GM18498 (cell line): ENCODE results near the gene MGAT4A.
A peak's percentile ranks its signal among the peaks of the same experiment; 100 is the strongest.
"Not testable (repeated sequence)": the region's sequence is repeated elsewhere in the genome, so short reads cannot be mapped to it uniquely, and the experiment has no call there.

Experiments used
- ATAC-seq: cut with Tn5 transposase; IDR thresholded peaks from one replicate; pipeline ENCODE4 v1.9.1; 2021; ENCODE audit warnings: mild to moderate bottlenecking, moderate library complexity; ENCODE audit not compliant: unreplicated experiment

MGAT4A gene

DNA sequence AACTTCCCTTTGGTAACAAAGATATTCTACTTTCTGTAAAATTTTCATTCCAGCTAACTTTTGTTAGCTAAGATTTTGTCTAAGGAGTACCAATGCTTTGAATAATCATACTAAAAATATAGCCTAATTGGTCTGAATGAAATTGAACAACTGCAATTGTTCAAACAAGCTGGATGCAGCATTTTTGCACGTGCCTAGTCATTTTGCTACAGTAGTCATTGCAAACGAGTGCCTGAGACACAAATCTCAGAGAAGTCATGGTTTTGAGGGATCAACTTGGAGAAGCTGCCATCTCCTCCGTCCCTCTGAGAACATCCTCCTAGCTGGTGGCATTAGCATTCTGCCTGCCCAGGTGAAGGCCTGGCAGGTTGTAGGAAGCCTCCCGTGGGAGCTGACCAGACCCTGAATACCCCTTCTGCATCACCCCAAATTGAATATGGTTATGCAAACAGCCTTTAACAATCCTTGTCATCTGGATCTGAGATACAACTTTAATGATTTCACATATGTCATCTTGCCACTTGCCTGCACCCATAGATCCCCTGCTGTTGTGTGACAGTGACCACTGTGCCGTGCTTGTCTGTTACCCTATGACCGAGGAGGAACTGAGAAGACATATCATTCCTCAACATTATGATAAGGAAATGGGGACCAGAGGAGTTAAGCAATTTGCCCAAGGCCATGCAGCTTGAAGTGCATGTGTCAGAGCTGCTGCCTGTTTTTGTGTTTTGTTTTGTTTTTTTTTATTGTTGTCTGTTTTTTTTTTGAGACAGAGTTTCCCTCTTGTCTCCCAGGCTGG lies 29.1 kb upstream of the MGAT4A start:
- no peak for ATAC-seq

DNA sequence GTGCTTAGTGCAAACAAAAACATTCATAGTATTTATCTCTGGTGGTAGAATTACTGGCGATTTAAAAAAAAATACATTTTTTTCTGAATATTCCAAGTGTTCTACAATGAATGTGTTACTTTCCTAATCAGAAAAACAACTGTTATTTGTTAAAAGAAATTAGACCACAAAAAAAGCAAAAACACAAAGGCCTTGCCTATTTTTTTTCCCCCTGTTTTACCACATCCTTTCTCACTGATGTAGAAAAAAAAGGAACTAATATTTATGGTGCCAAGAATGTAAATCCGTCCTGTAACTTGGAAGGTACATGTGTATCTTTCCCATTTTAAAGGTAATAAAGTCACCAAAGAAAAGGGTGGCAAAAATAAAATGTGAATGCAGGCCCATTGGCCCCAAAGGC lies 28.4 kb upstream of the MGAT4A start:
- ATAC-seq = no peak

DNA sequence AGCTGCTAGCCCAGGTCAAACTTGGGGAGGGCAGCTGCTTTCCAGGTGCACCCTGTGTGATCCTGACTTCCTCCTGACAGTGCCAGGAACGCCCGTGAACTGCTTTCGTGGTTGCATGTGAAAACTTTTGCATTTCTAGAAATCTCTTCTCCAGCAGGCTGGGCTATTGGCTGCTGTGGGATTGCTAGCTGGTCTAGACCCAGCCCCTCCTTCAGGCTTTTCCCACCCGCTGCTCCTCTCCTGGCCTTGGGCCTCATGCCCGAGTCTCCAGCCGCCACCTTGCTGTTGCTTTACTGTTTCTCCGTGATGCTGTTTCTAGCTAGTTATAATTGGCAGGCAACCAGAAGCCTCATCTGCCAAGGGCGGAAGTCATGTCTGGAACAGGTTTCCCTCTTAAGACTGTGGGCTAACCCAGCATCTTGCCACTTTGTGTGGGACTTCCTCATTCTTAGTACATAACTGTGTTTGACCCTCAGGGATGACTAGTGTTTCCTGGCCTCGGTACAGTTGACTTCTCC lies 27.0 kb upstream of the MGAT4A start:
- ATAC-seq = peak; percentile 89

DNA sequence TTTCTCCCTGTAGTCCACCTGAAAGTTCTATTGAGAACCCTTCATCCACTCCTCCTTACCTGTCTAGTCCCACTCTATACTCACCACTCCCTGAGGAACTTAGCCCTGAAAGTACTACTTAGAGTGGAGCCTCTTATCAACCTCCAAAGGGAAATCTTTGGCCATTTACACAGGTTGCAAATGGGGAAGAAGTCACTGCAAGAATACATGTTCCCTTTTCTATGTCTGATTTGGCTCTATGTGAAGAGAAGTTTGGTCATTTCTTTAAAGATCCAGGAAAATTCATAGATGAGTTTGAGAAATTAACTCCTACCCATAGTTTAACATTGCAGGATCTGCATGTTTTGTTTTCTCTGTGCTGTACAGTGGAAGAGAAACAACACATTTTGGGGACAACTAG lies 22.9 kb upstream of the MGAT4A start:
- no peak for ATAC-seq

DNA sequence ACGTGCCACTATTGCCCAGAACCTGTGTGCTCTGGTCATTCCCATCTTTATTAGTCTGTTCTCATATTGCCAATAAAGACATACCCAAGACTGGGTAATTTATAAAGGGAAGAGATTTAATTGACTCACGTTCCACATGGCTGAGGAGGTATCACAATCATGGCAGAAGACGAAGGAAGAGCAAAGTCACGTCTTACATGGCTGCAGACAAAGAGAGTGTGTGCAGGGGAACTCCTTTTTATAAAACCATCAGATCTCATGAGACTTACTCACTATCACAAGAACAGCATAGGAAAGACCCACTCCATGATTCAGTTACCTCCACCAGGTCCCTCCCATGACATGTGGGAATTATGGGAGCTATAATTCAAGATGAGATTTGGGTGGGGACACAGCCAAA lies 21.8 kb upstream of the MGAT4A start:
- not testable (repeated sequence) for ATAC-seq

DNA sequence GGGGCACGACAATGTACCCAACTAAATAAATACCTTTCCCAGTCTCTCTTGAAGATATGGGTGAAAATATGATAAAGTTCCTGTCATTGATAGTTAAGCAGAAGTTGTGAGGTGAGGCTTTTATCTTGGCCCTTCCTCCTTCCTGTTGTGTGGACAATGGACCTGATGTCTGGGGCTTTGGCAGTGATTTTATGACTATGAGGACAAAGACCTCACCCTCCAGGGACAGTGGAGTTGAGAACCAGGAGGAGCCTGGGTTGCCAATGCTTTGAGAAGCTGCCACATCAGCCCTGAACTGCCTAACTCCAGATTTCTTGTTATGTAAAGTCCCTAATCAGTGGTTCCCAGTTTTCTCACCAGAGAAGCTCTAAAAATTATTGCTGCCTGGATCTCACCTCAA lies 20.8 kb upstream of the MGAT4A start:
- no peak for ATAC-seq

DNA sequence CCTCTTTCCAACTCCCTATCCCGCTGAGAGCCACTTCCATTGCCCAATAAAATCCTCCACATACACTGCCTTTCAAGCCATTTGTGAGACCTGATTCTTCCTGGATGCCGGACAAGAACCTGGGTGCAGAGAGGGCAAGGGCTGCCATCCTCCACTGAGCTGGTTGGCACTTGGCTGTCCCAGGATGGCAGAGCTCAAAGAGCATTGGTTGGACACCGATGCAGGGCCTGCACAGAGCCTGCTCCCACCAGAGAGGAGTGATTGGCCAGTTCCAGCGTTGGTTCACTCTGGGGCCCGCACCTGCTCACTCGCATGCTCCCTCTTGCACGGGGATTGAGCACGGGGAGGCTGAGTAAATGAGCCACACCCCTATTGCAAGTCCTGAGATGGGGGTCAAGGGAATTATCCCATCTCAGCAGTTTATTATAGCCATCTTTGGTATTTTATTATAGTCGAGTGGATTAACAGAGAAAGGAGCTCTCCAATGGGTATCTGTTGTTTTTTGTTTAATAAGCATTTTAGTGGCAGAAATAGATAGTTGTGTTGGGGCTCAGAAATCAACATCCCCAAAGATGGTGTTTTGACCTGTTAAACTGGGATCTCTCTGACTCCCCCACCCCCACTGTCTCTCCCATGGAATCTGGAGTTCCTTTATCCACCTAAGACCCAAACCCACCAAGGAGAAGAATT lies 19.8 kb upstream of the MGAT4A start:
- ATAC-seq = no peak

DNA sequence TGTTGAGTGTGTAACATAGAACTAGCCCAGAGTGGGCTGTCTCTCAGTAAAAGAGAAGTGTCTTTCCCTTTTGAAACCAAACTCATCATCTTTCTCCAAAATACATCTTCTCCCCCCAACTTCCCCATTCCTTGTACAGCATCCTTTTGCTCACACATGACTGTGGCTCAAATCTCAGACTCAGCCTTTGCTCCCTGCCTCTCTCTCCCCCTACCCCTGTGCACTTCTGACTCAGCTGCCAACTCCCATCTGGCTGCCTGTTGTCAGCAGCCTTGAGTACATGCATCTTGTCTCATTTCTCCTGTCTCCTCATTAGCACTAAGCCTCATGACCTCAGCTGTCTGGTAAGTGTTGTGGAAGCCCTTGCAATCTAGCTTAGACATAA lies 18.1 kb upstream of the MGAT4A start:
- ATAC-seq = no peak

DNA sequence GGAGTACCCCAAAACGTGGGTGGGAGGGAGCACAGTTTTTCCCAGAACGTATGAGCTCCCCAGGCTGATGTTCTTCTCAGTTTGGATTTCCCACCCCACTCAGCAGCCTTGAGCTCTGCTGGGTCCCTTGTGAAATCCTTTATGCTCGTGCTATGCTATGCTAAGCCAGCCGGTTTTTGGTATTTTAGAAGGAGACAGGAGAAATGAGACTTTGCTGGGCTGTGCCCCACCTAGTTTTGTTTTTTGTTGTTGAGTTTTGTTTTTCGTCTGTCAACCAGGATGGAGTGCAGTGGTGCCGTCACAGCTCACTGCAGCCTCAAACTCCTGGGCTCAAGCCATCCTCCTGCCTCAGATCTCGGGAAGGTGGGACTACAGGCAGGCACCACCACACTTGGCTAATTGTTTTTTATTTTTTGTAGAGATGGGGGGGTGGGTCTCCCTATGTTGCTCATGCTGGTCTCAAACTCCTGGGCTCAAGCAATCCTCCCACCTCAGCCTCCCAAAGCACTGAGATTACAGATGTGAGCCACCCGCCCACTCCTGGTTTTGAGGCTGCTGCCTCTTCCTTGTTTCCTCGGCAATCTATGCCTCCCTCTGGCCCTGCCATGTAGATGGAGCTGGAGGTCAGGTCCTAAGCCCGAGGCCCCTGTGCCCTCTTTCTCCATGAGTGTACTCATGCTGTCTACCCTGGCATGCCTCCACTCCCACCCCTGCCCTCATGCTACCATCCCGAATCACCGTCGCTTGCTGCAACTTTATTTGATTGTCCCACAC lies 17.5 kb upstream of the MGAT4A start:
- no peak for ATAC-seq

DNA sequence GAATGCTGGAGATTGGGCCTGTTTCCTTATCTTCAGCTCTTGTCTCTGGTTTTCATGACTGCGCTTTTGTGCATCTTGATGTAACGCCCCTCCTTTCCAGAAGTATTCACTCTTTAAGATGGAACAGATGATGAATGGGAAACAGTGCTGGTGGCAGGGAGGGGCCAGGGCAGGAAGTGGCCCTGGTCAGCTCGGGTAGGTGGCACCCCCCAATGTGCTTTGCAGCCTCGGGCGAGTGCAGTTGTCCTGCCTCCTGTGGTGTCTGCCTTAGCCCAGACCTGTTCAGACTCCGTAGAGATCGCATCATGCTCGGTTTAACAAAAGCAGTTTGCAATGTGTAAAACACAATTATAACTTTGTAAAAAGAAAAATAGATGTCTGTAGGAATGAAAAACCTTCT lies 17.0 kb upstream of the MGAT4A start:
- ATAC-seq = no peak

DNA sequence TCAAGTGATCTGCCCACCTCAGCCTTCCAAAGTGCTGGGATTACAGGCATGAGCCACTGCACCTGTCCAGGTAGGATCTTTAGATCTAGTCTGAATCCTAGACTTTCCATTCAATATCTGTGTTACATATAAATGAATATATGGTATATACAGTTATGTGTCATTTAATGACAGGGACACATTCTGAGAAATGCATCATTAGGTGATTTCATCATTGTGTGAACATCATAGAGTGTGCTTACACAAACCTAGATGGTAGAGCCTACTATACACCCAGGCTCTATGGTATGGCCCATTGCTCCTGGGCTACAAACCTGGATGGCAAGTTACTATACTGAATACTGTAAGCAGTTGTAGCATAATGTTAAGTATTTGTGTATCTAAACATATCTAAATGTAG lies 15.5 kb upstream of the MGAT4A start:
- ATAC-seq = no peak

DNA sequence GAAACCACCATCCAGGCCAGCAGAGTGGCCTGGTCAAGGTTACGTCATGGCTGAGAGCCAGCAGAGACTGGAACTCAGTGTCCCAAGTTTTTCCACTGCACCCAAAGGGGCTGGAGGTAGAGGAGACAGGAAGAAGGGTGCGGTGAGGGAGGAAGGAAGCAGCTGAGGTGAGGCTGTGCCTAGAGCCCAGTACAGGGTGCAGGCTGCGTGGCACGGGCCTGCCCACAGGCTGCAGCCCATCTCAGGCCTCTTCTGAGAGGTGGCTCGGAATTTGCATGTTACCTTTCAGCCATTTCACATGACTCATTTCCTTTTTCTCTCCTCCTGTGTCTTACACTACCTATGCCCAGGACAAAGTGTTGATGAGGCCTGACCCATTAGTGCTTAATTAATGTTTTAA lies 13.7 kb upstream of the MGAT4A start:
- no peak for ATAC-seq

DNA sequence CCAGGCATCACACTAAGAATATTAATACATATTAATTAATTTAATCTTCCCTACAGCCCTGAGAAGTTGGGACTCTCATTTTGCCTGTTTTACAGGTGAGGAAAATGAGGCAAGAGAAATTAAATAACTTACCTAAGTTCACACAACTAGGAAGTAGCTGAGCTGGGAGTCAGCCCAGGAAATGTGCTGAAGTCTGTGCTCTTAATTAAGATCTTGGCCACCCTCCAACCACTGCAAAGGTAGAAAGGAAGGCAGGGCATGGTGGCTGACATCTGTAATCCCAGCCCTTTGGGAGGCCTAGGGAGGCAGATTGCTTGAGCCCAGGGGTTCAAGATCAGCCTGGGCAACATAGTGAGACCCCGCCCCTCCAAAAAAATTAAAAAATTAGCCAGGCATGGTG lies 12.9 kb upstream of the MGAT4A start:
- ATAC-seq = no peak

DNA sequence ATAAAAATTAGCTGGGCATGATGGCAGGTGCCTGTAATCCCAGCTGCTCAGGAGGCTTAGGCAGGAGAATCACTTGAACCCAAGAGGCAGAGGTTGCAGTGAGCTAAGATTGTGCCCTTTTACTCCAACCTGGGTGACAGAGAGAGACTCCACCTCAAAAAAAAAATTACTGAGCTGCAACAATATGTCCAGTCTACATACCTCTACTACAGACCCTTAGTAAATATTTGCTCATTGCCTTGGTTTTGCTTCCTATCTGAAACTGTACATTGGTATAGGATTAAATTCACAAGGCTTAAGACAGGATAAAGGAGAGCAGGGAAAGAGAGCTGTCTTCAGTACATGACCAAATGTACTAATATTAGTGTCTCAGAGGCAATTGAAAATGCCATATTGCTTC lies 8.1 kb upstream of the MGAT4A start:
- no peak for ATAC-seq

DNA sequence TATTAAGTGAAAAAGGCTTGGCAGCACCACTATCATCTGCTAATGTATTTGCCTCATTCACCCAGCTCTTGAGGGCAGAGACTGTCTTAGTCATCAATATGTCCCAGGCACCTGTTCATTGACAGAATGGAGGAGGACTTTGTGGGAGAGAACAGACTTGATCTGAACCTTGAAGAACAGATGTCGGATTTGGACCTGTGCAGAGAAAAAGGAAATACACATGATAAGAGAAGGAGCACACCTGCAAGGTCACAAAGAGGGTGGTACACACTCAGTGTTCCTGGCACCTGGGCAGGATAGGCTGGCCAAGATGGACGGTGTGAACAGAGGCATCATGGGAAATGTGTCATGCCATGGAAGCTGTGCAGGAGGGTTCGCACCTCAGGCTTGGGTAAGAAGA lies 7.4 kb upstream of the MGAT4A start:
- no peak for ATAC-seq

DNA sequence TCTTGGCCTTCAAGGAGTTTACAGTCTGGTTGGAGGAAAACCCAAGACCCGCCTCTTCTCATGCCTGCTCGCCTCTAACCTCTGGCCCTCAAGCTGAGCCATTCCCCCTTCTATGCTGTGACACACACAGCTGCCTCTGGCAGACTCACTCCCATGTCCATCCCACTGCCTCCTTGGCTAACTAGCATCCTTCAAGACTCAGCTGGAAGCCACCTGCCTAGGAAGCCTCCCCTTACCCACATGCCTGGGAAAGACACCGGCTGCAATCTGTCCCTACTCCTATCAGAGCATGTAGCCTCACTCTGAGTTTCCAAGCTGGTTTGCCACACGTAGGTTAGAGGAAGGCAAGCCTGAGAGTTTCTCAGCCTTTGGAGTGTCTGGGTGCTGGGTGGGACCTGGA lies 6.9 kb upstream of the MGAT4A start:
- ATAC-seq = no peak

DNA sequence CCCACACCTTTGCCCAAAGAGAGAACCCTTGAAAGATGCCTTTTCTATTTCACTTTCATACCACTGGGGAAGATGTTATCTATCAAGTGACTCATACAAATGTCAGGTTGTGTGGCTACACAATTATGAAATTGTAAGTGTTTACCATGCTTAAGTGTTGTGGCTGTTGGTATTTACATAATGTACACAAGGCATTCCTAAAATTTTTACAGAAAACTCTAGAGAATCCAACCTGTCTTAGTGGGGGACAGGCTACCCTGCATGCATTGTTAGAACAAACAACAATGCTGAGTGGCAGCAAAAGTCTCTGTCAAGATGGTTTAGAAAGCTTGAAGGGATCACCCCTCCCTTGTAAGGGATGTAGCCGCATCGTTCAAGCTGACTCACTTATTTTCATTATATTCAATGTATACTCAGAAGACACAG lies 5.5 kb upstream of the MGAT4A start:
- ATAC-seq = no peak

DNA sequence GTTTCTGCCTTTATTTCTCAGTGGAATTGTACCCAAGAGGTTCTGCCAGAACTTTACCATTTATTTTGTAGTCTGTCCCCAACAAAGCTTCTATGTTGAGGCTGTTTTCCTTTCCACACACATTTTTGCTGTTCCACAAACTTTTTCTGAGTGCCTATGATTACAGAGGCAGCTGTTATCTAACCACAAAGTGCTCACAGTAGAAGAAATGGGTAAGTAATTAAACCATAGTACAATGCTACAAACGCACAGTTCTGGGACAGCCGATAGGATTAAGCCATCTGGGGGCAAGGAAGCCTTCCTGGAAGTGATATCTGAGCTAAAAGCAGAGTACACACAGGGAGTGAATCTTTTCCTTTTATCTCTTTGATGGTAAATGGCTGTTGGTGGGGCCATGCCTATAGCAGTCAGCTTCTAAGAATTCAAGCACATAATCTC lies 3.9 kb upstream of the MGAT4A start:
- no peak for ATAC-seq

DNA sequence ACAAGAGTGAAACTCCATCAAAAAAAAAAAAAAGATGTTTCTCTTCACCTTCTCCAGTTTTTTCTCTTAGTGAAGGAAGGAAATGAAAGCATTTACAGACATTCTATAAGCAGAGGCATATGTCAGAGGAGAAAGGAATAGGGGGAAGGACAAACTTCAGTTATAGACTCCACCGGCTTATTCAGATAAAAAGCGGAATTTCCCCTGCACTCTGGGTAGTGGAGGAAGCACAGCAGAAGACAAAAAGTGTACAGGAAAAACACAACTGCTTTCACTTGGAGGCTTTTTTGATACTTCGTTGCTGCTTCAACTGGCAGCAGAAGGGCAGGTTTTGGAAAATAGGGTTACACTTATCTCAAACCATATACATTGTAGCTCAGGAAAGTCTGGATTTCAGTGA lies 3.2 kb upstream of the MGAT4A start:
- ATAC-seq = no peak

DNA sequence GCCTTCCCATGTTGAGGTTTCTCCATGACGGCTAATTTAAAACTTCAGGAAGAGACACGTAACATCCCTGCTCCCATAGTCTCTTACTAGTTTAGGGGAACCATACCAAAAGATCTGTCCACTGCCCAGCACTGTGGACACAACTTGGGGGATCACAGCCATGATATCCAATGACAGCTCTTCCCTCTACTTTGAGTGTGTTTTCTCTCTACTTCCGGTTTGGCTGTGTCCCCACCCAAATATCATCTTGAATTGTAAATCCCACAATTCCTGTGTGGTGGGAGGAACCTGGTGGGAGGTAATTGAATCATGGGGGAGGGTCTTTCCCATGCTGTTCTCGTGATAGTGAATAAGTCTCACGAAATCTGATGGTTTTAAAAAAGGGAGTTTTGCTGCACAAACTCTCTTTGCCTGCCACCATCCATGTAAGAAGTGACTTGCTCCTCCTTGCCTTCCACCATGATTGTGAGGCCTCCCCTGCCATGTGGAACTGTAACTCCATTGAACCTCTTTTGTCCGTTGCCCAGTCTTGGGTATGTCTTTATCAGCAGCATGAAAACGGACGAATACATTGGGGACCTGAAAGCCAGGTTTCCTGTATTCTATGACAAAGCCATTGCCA lies 1.6 kb upstream of the MGAT4A start:
- no peak for ATAC-seq

DNA sequence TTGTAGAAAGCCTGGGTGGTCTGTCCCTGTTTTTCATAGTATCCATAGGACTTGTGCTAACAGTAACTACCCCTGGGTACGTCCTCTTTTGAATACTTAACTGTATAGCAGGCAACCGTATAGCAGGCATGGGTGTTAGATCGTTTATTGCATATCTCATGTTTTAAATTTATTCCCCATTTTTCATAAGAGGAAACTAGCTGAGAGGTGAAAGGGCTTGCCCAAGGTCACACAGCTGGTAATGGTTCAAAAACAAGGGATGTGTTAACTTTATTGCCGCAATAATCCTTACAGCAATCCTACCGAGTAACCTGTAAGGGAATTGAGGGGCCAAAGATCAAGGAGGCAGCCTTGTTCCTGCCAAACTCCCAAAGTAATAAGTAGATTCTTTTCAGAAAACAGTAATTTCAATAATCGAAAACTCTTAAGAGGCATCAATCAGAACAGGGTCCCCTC lies 990 bp upstream of the MGAT4A start:
- ATAC-seq = no peak
